Measurements from ENCODE around the gene CCDC57. TPM values are rescaled to one million over a fixed set of nuclear protein-coding genes. Genes with fewer than 3 reads are reported as not detected.
"Not testable (repeated sequence)": the region's sequence is repeated elsewhere in the genome, so short reads cannot be mapped to it uniquely, and the experiment has no call there.

The CCDC57 gene
- total RNA-seq, 1 donor from 2014 or later: 92.1 TPM

DNA sequence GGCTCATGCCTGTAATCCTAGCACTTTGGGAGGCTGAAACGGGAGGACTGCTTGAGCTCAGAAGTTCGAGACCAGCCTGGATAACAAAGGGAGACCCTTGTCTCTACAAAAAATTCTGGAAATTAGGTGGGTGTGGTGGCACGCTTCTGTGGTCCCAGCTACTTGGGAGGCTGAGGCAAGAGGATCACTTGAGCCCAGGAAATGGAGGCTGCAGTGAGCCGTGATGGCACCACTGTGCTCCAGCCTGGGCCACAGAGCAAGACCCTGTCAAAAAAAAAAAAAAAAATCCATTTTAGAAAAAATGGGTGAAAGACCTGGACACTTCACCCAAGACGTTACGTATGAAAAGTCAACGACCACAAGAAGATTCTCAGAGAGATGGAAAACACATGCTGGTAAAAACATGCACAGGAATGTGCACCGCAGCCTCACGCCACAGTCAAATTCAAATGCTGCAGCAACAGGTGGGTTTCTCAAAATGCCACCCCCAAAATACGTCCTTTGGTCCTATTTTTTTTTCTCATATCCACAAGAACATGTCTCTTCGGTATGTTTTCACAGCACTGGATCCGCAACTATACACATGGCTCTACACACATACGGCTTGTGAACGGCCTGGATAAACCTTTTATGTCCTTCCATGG, 43.7 kb upstream of the CCDC57 start:
- H3K4me1 Mint-ChIP-seq: peaks cover 5% of the 10 kb centered on the region
- H3K36me3 Mint-ChIP-seq: peaks cover 57% of the 10 kb centered on the region
- no peaks in the 10 kb centered on the region for H3K9me3 Mint-ChIP-seq
- no peaks in the 10 kb centered on the region for H3K27me3 Mint-ChIP-seq (ENCODE audit: low read depth)
- H3K4me3 Mint-ChIP-seq: no peak overlapping the region
- no peak for TF ChIP-seq CTCF (IDR thresholded peaks at IDR 0.05; ENCODE audit: unreplicated experiment)
- no peak overlapping the region for H3K27ac Mint-ChIP-seq
- no peak for DNase-seq (ENCODE audit: low spot score in 2 of 2, unreplicated experiment in 2 of 2)

DNA sequence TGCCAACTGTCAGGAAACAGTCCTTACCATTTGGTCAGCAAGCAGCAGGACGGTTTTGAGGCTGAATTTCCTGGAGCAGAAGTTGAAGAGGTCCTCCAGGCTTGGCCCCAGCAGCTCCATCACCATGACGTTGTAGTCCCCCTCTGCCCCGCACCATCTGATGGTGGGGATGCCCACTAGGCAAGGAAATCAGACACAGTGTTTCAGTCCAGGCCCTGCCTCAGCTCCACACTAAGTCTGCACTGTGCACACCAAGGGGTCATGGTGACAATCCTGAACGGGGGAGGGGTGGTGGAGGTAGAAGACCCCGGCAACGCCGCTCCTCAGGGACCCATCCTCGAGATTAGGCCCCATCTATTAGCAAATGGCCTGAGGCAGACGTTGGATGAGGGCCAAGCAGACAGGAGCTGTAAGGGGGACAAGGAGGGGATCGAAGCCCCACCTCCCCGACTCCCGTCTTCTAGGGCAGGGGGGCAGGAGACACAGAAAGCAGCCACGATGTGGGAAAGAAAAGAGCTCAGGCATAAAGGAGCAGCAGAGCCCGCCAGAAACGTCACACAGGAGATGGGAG, 42.8 kb upstream of the CCDC57 start:
- H3K36me3 Mint-ChIP-seq: peaks cover 53% of the 10 kb centered on the region
- H3K9me3 Mint-ChIP-seq: no peaks in the 10 kb centered on the region
- peak overlapping the region; percentile 28 for H3K27ac Mint-ChIP-seq
- H3K4me1 Mint-ChIP-seq: peaks cover 5% of the 10 kb centered on the region
- DNase-seq (ENCODE audit: low spot score in 2 of 2, unreplicated experiment in 2 of 2): no peak
- no peak for TF ChIP-seq CTCF (IDR thresholded peaks at IDR 0.05; ENCODE audit: unreplicated experiment)
- no peaks in the 10 kb centered on the region for H3K27me3 Mint-ChIP-seq (ENCODE audit: low read depth)
- no peak overlapping the region for H3K4me3 Mint-ChIP-seq

DNA sequence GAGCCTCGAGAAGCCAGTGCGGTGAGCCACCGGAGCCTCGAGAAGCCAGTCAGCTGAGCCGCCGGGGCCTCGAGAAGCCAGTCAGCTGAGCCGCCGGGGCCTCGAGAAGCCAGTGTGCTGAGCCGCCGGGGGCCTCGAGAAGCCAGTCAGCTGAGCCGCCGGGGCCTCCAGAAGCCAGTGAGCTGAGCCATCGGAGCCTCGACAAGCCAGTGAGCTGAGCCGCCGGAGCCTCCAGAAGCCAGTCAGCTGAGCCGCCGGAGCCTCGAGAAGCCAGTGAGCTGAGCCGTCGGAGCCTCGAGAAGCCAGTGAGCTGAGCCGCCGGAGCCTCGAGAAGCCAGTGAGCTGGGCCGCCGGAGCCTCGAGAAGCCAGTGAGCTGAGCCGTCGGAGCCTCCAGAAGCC, 42.1 kb upstream of the CCDC57 start:
- not testable (repeated sequence) for H3K4me3 Mint-ChIP-seq; H3K4me1 Mint-ChIP-seq; H3K27ac Mint-ChIP-seq; DNase-seq (ENCODE audit: low spot score in 2 of 2, unreplicated experiment in 2 of 2); H3K9me3 Mint-ChIP-seq; H3K27me3 Mint-ChIP-seq (ENCODE audit: low read depth)
- H3K36me3 Mint-ChIP-seq: peaks cover 46% of the 10 kb centered on the region

DNA sequence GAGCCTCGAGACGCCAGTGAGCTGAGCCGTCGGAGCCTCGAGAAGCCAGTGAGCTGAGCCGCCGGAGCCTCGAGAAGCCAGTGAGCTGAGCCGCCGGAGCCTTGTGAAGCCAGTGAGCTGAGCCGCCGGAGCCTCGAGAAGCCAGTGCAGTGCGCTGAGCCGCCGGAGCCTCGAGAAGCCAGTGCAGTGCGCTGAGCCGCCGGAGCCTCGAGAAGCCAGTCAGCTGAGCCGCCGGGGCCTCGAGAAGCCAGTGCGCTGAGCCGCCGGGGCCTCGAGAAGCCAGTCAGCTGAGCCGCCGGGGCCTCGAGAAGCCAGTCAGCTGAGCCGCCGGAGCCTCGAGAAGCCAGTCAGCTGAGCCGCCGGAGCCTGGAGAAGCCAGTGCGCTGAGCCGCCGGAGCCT, 41.5 kb upstream of the CCDC57 start:
- not testable (repeated sequence) for H3K4me3 Mint-ChIP-seq; DNase-seq (ENCODE audit: low spot score in 2 of 2, unreplicated experiment in 2 of 2); H3K4me1 Mint-ChIP-seq; H3K27ac Mint-ChIP-seq; H3K9me3 Mint-ChIP-seq; H3K27me3 Mint-ChIP-seq (ENCODE audit: low read depth)
- peaks cover 46% of the 10 kb centered on the region for H3K36me3 Mint-ChIP-seq

- no peak overlapping the region for H3K27ac Mint-ChIP-seq
- no peak overlapping the region for H3K4me3 Mint-ChIP-seq
- no peak for TF ChIP-seq CTCF (IDR thresholded peaks at IDR 0.05; ENCODE audit: unreplicated experiment)
- DNase-seq (ENCODE audit: low spot score in 2 of 2, unreplicated experiment in 2 of 2): no peak
- no peaks in the 10 kb centered on the region for H3K27me3 Mint-ChIP-seq (ENCODE audit: low read depth)
- peaks cover 50% of the 10 kb centered on the region for H3K36me3 Mint-ChIP-seq
- no peaks in the 10 kb centered on the region for H3K9me3 Mint-ChIP-seq
- peaks cover 5% of the 10 kb centered on the region for H3K4me1 Mint-ChIP-seq
These were observed 40.5 kb upstream of the CCDC57 start for GRCh38 chr17:82253179-82253544.

DNA sequence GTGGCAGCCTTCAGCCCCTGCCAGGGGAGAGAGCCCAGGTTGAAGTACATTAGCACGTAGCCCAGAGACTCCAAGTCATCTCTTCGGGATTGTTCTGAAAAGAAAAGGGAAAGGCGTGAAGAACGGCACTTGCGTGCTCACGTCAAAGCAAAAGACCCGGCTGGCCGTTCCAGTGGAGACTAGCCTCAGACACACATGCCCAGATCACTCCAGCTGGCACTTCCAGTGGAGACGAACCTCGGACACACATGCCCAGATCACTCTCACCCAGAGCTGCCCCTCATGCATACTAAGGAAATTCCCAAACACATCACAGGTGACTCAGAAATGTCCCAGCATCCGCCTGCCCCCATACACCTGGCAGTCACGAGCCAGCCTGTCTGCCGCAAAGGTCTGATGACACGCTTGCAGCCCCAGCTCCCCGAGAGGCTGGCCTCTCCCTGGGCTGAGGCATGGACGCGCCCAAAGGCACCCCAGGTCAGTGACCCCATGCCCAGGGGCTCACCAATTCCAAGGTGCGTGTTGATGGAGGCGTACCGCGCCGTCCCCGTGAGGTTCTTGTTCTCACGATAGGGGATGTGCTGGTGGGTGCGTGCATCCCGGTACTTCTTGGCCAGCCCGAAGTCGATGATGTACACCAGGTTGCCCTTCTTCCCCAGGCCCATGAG, 40.0 kb upstream of the CCDC57 start:
- peaks cover 53% of the 10 kb centered on the region for H3K36me3 Mint-ChIP-seq
- H3K27ac Mint-ChIP-seq: no peak overlapping the region
- H3K27me3 Mint-ChIP-seq (ENCODE audit: low read depth): no peaks in the 10 kb centered on the region
- DNase-seq (ENCODE audit: low spot score in 2 of 2, unreplicated experiment in 2 of 2): no peak
- H3K4me3 Mint-ChIP-seq: no peak overlapping the region
- H3K9me3 Mint-ChIP-seq: no peaks in the 10 kb centered on the region
- H3K4me1 Mint-ChIP-seq: peaks cover 5% of the 10 kb centered on the region
- TF ChIP-seq CTCF (IDR thresholded peaks at IDR 0.05; ENCODE audit: unreplicated experiment): no peak
